GM21786 (cell line): Measurements from ENCODE around the gene WNT7A.

Source experiments
- ATAC-seq: cut with Tn5 transposase; IDR thresholded peaks from one replicate; pipeline ENCODE4 v1.9.1; 2021; ENCODE audit not compliant: unreplicated experiment

The WNT7A gene

GRCh38 chr3:13776253-13777050, 103.4 kb downstream of the WNT7A start:
- ATAC-seq = no peak

- ATAC-seq = no peak
These were observed 106.8 kb downstream of the WNT7A start for GRCh38 chr3:13772885-13773745.

- no peak for ATAC-seq
These were observed 107.5 kb downstream of the WNT7A start for GRCh38 chr3:13772321-13772745.

- no peak for ATAC-seq
These were observed 108.4 kb downstream of the WNT7A start for GRCh38 chr3:13771496-13771895.

GRCh38 chr3:13770170-13771169, 109.4 kb downstream of the WNT7A start:
- no peak for ATAC-seq

GRCh38 chr3:13769422-13769821, 110.4 kb downstream of the WNT7A start:
- ATAC-seq = no peak

- no peak for ATAC-seq
These were observed 111.4 kb downstream of the WNT7A start for GRCh38 chr3:13768453-13768852.

- no peak for ATAC-seq
These were observed 112.0 kb downstream of the WNT7A start for GRCh38 chr3:13767896-13768295.

- no peak for ATAC-seq
These were observed 112.8 kb downstream of the WNT7A start for GRCh38 chr3:13767030-13767429.
